GM19438 (cell line): ENCODE results near the gene KLF4.
A peak's percentile ranks its signal among the peaks of the same experiment; 100 is the strongest.

Source experiments
- ATAC-seq: cut with Tn5 transposase; IDR thresholded peaks from one replicate; pipeline ENCODE4 v1.9.1; 2021; ENCODE audit warnings: low read depth; ENCODE audit not compliant: unreplicated experiment

Gene KLF4

DNA sequence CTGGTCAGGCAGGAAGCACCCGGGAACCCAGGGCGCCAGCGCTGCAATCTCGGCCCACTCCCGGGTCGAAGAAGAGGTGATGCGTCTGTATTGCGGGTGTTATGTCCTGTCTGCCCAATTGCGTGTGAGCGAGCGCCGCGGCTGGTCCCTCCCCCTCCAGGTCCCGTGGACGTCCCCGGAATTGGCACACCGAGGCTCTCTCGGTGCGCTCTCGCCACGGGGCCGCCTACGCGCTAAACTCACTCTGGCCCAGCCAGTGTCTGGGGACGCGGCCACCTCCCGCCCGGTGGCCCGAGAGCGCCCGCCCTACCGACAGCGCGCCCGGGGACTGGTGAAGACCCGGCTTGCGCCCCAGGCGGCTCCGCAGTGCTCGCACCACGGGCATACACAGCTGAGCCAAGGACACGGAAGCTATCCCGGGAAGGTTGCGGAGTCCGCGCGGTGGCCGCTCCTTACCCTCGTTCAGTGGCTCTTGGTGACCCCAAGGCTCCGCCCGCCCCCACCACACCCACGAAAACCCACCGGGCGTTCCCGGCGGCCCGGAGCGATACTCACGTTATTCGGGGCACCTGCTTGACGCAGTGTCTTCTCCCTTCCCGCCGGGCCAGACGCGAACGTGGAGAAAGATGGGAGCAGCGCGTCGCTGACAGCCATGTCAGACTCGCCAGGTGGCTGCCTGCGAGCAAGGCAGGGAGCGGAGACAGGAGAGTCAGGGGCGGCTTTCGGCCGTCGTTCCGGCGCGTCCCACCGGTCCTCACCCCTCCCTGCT is 1.0 kb downstream of the KLF4 start:
- ATAC-seq = no peak

DNA sequence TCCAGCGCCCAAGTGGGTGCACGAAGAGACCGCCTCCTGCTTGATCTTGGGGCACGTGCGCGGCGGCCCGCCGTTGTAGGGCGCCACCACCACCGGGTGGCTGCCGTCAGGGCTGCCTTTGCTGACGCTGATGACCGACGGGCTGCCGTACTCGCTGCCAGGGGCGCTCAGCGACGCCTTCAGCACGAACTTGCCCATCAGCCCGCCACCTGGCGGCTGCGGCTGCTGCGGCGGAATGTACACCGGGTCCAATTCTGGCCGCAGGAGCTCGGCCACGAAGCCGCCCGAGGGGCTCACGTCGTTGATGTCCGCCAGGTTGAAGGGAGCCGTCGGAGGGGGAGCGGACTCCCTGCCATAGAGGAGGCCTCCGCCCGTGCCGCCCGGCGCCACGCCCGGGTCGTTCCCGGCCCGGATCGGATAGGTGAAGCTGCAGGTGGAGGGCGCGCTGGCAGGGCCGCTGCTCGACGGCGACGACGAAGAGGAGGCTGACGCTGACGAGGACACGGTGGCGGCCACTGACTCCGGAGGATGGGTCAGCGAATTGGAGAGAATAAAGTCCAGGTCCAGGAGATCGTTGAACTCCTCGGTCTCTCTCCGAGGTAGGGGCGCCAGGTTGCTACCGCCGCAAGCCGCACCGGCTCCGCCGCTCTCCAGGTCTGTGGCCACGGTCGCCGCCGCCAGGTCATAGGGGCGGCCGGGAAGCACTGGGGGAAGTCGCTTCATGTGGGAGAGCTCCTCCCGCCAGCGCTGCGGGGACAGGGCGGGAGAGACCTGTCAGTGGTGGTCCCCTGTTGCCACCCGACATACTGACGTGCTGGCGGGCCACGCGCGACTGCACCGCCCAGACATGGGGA is 1.8 kb downstream of the KLF4 start:
- no peak for ATAC-seq

GRCh38 chr9:107486674-107487520 is 2.7 kb downstream of the KLF4 start:
- no peak for ATAC-seq

GRCh38 chr9:107485458-107486043 is 4.0 kb downstream of the KLF4 start:
- ATAC-seq = no peak

DNA sequence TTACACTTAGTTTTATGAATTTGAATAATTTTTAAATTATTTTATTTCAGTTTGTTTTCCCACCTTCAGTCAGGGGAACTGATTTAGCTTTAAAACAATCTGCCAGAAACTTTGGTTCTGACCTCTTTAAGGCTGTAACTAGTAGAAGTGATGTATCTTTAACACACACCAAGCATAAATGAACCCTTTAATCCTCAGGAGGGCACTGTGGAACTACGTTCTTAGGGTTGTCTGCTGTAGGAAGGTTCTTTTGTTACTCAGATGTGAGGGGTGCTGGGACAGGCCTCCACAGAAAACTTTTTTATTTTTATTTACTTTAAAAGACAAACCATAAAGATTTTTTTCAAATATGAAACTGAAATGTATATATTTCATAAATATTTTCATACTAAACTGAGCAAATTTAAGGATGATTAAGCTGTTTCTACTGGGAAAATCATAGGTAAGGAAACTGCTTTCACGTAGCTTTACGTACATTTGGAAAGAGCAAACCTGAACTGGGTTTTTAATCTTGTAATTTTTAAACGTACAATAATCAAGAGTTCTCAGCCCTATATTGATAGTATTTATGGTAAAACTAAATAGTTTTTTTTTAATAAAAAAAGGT is 5.3 kb downstream of the KLF4 start:
- ATAC-seq = no peak

GRCh38 chr9:107483666-107484065 is 5.9 kb downstream of the KLF4 start:
- ATAC-seq = no peak

DNA sequence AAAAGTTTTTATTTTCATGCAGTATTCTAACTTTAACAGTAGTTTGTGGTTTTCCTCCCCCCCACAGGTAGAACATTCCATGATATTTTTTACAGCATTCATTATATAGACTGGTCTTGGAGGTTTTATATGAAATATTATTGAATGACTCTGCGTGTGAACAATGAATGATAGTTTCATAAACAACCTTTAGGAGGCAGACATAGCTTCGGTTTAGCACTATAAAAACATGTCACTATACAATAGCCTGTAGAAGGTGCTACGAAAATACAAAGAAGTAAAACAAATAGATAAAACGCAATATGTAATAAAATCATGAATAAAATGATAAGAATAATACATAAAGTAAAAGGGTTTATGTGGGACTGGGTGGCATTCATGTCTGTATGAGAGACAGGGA is 8.5 kb downstream of the KLF4 start:
- no peak for ATAC-seq

DNA sequence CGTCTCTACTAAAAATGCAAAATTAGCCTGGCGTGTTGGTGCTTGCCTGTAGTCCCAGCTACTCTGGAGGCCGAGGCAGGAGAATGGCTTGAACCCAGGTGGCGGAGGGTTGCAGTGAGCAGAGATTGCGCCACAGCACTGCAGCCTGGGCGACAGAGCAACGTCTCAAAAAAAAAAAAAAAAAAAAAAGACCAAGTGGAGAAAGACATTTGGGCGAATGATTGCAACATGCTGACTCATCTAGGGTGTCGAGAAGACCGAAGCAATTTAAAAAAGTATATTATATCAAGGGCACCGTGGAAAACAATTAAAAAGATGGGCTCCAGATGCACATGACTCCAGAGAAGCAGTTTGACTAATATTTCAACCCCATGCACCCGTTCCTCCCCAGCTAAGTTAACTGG is 9.2 kb downstream of the KLF4 start:
- no peak for ATAC-seq

- no peak for ATAC-seq
These were observed 10.8 kb downstream of the KLF4 start for GRCh38 chr9:107478805-107479204.

- ATAC-seq = no peak
These were observed 15.4 kb downstream of the KLF4 start for GRCh38 chr9:107474124-107474523.

GRCh38 chr9:107472581-107473340 is 16.8 kb downstream of the KLF4 start:
- no peak for ATAC-seq

DNA sequence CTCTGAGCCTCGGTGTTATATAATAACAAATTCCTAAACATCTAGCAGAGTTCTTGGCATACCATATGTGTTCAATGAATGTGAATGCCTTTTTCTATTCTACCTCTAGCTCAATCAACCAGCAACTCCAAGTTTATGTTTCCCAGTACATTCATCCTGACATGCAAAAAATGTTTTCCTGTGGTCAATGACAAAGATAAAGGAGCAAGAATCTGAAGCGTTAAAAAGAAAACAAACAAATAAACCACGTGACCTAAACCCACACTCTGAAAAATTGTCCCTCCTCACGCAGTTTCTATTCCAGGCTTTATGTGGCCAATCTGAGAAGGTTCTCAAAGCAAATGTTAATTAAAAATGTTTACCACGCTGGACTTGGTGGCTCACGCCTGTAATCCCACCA is 18.0 kb downstream of the KLF4 start:
- no peak for ATAC-seq

DNA sequence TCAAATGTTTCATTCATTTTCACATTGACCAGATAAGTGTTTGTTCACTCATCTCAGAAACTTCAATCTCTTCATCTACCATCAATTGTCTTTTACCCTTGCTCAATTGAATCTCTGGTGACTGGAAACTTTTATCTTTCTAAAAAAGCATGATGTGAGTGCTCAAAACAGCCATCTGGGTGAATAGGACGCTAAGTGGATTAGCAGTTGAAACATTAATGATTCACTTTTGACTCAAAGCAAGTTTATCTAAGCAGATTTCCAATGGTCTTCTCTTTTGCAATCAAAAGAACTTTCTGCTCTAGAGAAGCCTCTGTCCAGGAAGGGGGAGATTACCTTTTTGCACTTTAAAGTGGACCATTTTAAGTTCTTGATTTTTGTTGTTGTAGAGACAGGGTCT is 22.2 kb downstream of the KLF4 start:
- no peak for ATAC-seq

GRCh38 chr9:107466826-107467225 is 22.7 kb downstream of the KLF4 start:
- no peak for ATAC-seq

- ATAC-seq = peak; percentile 75
These were observed 23.8 kb downstream of the KLF4 start for GRCh38 chr9:107465467-107466451.

DNA sequence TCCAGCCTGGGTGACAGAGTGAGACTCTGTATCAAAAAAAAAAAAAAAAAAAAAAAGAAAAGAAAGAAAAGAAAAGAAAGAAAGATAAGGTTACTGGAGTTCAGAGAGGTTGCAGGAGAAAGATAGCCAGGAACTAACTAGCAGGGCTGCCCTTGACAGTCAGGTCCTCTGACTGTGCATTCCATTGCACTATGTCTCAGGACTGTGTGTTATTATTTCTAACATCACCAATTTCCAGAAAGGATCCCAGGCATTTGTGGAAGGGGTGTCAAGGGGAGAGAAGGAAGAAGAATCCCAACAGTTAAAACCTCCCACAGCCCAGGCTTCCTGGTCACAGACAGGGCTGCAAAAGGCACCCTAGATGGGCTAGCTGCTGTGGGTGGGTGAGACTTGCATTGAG is 25.1 kb downstream of the KLF4 start:
- no peak for ATAC-seq

- no peak for ATAC-seq
These were observed 26.9 kb downstream of the KLF4 start for GRCh38 chr9:107462691-107463090.
